ENCODE measurements around the gene MEOX2. TPM values are rescaled to one million over a fixed set of nuclear protein-coding genes. Genes with fewer than 3 reads are reported as not detected.

Gene MEOX2
- total and polyA plus RNA-seq, 2 of the 8 experiments (the other 6 are each of a cell fraction or from before 2014, with no cell fraction given), result 0.05 to 0.19 TPM

- peak; percentile 69 for TF ChIP-seq EZH2 (IDR thresholded peaks at IDR 0.05; ENCODE audit: low read depth, low read length, severe bottlenecking)
- no peak for TF ChIP-seq USF2 (IDR thresholded peaks at IDR 0.05; ENCODE audit: low read length)
- TF ChIP-seq BCL11A (IDR thresholded peaks at IDR 0.05; ENCODE audit: low read depth in 2 of 2, low read length in 2 of 2), result no peak
- TF ChIP-seq POU5F1 (IDR thresholded peaks at IDR 0.05; ENCODE audit: low read depth, low read length), result no peak
- no peak for TF ChIP-seq PHF8 (conservative IDR thresholded peaks at IDR 0.05; ENCODE audit: low read depth, low read length)
- TF ChIP-seq CTBP2 (IDR thresholded peaks at IDR 0.05; ENCODE audit: borderline replicate concordance, insufficient read depth, insufficient read length, low read length), result no peak
- TF ChIP-seq TAF7 (optimal IDR thresholded peaks at IDR 0.05; ENCODE audit: borderline replicate concordance, low read depth, low read length), result no peak
- TF ChIP-seq TAF1 (IDR thresholded peaks at IDR 0.05; ENCODE audit: low read depth, low read length), result no peak
- TF ChIP-seq TCF12 (IDR thresholded peaks at IDR 0.05; ENCODE audit: low read depth, low read length), result no peak
- TF ChIP-seq RFX5 (IDR thresholded peaks at IDR 0.05; ENCODE audit: borderline replicate concordance, low read depth, low read length), result no peak
- TF ChIP-seq ATF3 (IDR thresholded peaks at IDR 0.05; ENCODE audit: insufficient read depth, low read depth, low read length), result no peak
- TF ChIP-seq ZNF274 (IDR thresholded peaks at IDR 0.05; ENCODE audit: borderline replicate concordance, extremely low read depth, low read length), result no peak
- TF ChIP-seq NRF1 (IDR thresholded peaks at IDR 0.05; ENCODE audit: low read depth, low read length), result no peak
- no peak for TF ChIP-seq GABPA (IDR thresholded peaks at IDR 0.05; ENCODE audit: borderline replicate concordance, insufficient read depth, low read length)
- no peak for TF ChIP-seq CEBPB (IDR thresholded peaks at IDR 0.05; ENCODE audit: low read depth, low read length)
- no peak for TF ChIP-seq FOSL1 (IDR thresholded peaks at IDR 0.05; ENCODE audit: insufficient read depth, low read depth, low read length)
- TF ChIP-seq SAP30 (IDR thresholded peaks at IDR 0.05; ENCODE audit: insufficient read depth, insufficient replicate concordance, low read length), result no peak
- no peak for TF ChIP-seq MAFK (IDR thresholded peaks at IDR 0.05; ENCODE audit: low read depth, low read length)
- TF ChIP-seq SIN3A (conservative IDR thresholded peaks at IDR 0.05 in 1 of 2, IDR thresholded peaks at IDR 0.05 in 1 of 2; ENCODE audit: low read depth in 1 of 2, low read length in 2 of 2), result 0 out of 4 replicates have a peak, but pooled peaks have one; percentile 25
- TF ChIP-seq CBX8 (IDR thresholded peaks at IDR 0.05; ENCODE audit: borderline replicate concordance, low read depth, low read length), result no peak
- no peak for TF ChIP-seq EGR1 (IDR thresholded peaks at IDR 0.05; ENCODE audit: borderline replicate concordance, low read depth, low read length)
- TF ChIP-seq SP2 (IDR thresholded peaks at IDR 0.05; ENCODE audit: low read length), result no peak
- no peak for TF ChIP-seq RBBP5 (IDR thresholded peaks at IDR 0.05; ENCODE audit: borderline replicate concordance, low read depth, low read length)
These were observed 568 bp upstream of the MEOX2 start (continued) for GRCh38 chr7:15686957-15687545.

Measured in H1 (cell line).